Erythroblast (primary cell): ENCODE data around the gene ATP2B1.

Experiments
- GATA1 ChIP-seq: IDR thresholded peaks from 2 replicates; pipeline ENCODE4 v1.6.1; 2011; ENCODE audit warnings: low read depth, mild to moderate bottlenecking, control low read depth, low read length, moderate library complexity
- POLR2A ChIP-seq: IDR thresholded peaks from 2 replicates; pipeline ENCODE4 v1.6.1; 2011; ENCODE audit warnings: mild to moderate bottlenecking, low read length

DNA sequence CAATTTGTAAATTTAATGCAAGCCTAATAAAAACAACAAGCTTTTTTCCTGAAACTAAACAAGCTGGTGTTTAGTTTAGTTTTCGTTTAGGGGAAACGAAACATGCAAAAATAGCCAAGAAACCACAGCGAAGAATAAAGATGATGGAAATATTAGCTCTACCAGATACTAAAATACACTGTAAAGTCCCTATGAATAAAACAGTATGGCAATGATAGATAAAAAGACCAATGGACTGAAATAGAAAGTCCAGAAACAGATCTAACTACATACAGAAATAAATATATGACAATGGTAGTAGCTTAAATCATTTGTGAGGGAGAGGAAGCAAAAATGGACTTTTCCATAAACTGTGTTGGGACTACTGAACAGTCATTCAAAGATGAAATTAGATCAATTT lies 26.4 kb downstream of the ATP2B1 start:
- TF ChIP-seq POLR2A, result no peak
- TF ChIP-seq GATA1, result no peak
